Duodenal mucosa (tissue), 2 donors: ENCODE data around the gene TMEM117.

Source experiments
- H3K27ac ChIP-seq: one replicate; pipeline ENCODE4 v1.7.0; 2013; ENCODE audit warnings: low read depth, low read length
- H3K27me3 ChIP-seq, 2 donors: one replicate each; pipeline ENCODE4 v1.7.0; 2013; ENCODE audit warnings: low read length in 2 of 2, control low read depth in 1 of 2; ENCODE audit not compliant: insufficient read depth in 2 of 2, control insufficient read depth in 1 of 2
- H3K36me3 ChIP-seq, 2 donors: one replicate each; pipeline ENCODE4 v1.7.0; 2013; ENCODE audit warnings: low read length in 2 of 2, control low read depth in 1 of 2; ENCODE audit not compliant: insufficient read depth in 2 of 2, control insufficient read depth in 1 of 2
- H3K4me1 ChIP-seq, 2 donors: one replicate each; pipeline ENCODE4 v1.7.0; 2013; ENCODE audit warnings: low read length in 2 of 2, control low read depth in 1 of 2; ENCODE audit not compliant: insufficient read depth in 2 of 2, control insufficient read depth in 1 of 2
- H3K4me3 ChIP-seq, 2 donors: one replicate each; pipeline ENCODE4 v1.7.0; 2013; ENCODE audit warnings: low read length in 2 of 2, low read depth in 1 of 2
- H3K9ac ChIP-seq, 2 donors: one replicate each; pipeline ENCODE4 v1.7.0; 2013; ENCODE audit warnings: low read length in 2 of 2, low read depth in 1 of 2
- H3K9me3 ChIP-seq, 2 donors: one replicate each; pipeline ENCODE4 v1.7.0; 2013; ENCODE audit warnings: low read length in 2 of 2, control low read depth in 1 of 2; ENCODE audit not compliant: control insufficient read depth in 1 of 2

TMEM117 gene

GRCh38 chr12:43880547-43880946 lies 44.7 kb downstream of the TMEM117 start:
- H3K4me3 ChIP-seq: no peak overlapping the region
- H3K9me3 ChIP-seq: no peaks in the 10 kb centered on the region

GRCh38 chr12:43882578-43883178 lies 46.8 kb downstream of the TMEM117 start:
- Histone ChIP-seq H3K27me3 (no peaks in the 10 kb centered on the region), H3K27ac (no peak overlapping the region), H3K4me3 (no peak overlapping the region), H3K4me1 (no peaks in the 10 kb centered on the region), H3K9me3 (no peaks in the 10 kb centered on the region), H3K9ac (no peak overlapping the region), H3K36me3 (no peaks in the 10 kb centered on the region)

More at GRCh38 chr12:43880547-43880946, 44.7 kb downstream of the TMEM117 start:
- no peaks in the 10 kb centered on the region for H3K36me3 ChIP-seq
- no peak overlapping the region for H3K9ac ChIP-seq
- no peaks in the 10 kb centered on the region for H3K4me1 ChIP-seq
- no peak overlapping the region for H3K27ac ChIP-seq
- H3K27me3 ChIP-seq: no peaks in the 10 kb centered on the region

- H3K4me3 ChIP-seq: no peak overlapping the region
- no peak overlapping the region for H3K27ac ChIP-seq
- no peaks in the 10 kb centered on the region for H3K4me1 ChIP-seq
- H3K36me3 ChIP-seq: no peaks in the 10 kb centered on the region
- no peak overlapping the region for H3K9ac ChIP-seq
- no peaks in the 10 kb centered on the region for H3K27me3 ChIP-seq
- H3K9me3 ChIP-seq: no peaks in the 10 kb centered on the region
Observed at GRCh38 chr12:43883311-43883710, 47.4 kb downstream of the TMEM117 start.

GRCh38 chr12:43883748-43884147 lies 47.9 kb downstream of the TMEM117 start:
- no peaks in the 10 kb centered on the region for H3K4me1 ChIP-seq

GRCh38 chr12:43884683-43885410 lies 49.0 kb downstream of the TMEM117 start:
- Histone ChIP-seq H3K27ac (no peak overlapping the region), H3K4me1 (no peaks in the 10 kb centered on the region), H3K9me3 (no peaks in the 10 kb centered on the region), H3K4me3 (no peak overlapping the region), H3K9ac (no peak overlapping the region), H3K36me3 (no peaks in the 10 kb centered on the region), H3K27me3 (no peaks in the 10 kb centered on the region)

More at GRCh38 chr12:43883748-43884147, 47.9 kb downstream of the TMEM117 start:
- H3K9ac ChIP-seq: no peak overlapping the region
- H3K9me3 ChIP-seq: no peaks in the 10 kb centered on the region
- H3K4me3 ChIP-seq: no peak overlapping the region
- H3K27ac ChIP-seq: no peak overlapping the region
- H3K36me3 ChIP-seq: no peaks in the 10 kb centered on the region
- no peaks in the 10 kb centered on the region for H3K27me3 ChIP-seq

- Histone ChIP-seq H3K36me3 (no peaks in the 10 kb centered on the region), H3K9ac (no peak overlapping the region), H3K9me3 (no peaks in the 10 kb centered on the region), H3K27ac (no peak overlapping the region), H3K27me3 (no peaks in the 10 kb centered on the region), H3K4me3 (no peak overlapping the region), H3K4me1 (no peaks in the 10 kb centered on the region)
Observed at GRCh38 chr12:43887397-43887796, 51.5 kb downstream of the TMEM117 start.

GRCh38 chr12:43891856-43892574 lies 56.1 kb downstream of the TMEM117 start:
- no peak overlapping the region for H3K9ac ChIP-seq
- H3K9me3 ChIP-seq: no peaks in the 10 kb centered on the region
- H3K4me1 ChIP-seq: no peaks in the 10 kb centered on the region
- H3K27ac ChIP-seq: no peak overlapping the region
- H3K36me3 ChIP-seq: no peaks in the 10 kb centered on the region
- no peak overlapping the region for H3K4me3 ChIP-seq
- no peaks in the 10 kb centered on the region for H3K27me3 ChIP-seq

GRCh38 chr12:43893670-43894069 lies 57.8 kb downstream of the TMEM117 start:
- Histone ChIP-seq H3K4me3 (no peak overlapping the region), H3K27me3 (no peaks in the 10 kb centered on the region), H3K4me1 (no peaks in the 10 kb centered on the region), H3K27ac (no peak overlapping the region), H3K9ac (no peak overlapping the region), H3K36me3 (no peaks in the 10 kb centered on the region), H3K9me3 (no peaks in the 10 kb centered on the region)

GRCh38 chr12:43895580-43896206 lies 59.8 kb downstream of the TMEM117 start:
- Histone ChIP-seq H3K36me3 (no peaks in the 10 kb centered on the region), H3K4me1 (no peaks in the 10 kb centered on the region), H3K9ac (no peak overlapping the region), H3K27me3 (no peaks in the 10 kb centered on the region), H3K4me3 (no peak overlapping the region), H3K9me3 (no peaks in the 10 kb centered on the region), H3K27ac (no peak overlapping the region)

GRCh38 chr12:43896496-43896895 lies 60.6 kb downstream of the TMEM117 start:
- no peak overlapping the region for H3K4me3 ChIP-seq
- no peaks in the 10 kb centered on the region for H3K27me3 ChIP-seq
- H3K9me3 ChIP-seq: no peaks in the 10 kb centered on the region
- no peak overlapping the region for H3K27ac ChIP-seq
- H3K36me3 ChIP-seq: no peaks in the 10 kb centered on the region
- H3K4me1 ChIP-seq: no peaks in the 10 kb centered on the region
- no peak overlapping the region for H3K9ac ChIP-seq
